Prostate gland (tissue), 2 donors: ENCODE results near the gene GNPTAB. TPM values are rescaled to one million over a fixed set of nuclear protein-coding genes. Genes with fewer than 3 reads are reported as not detected.
A peak's percentile ranks its signal among the peaks of the same experiment; 100 is the strongest.

ENCODE experiments used
- DNase-seq: peaks from one replicate; pipeline ENCODE4 v3.0.0-alpha.2; 2019; ENCODE audit warnings: low spot score
- H3K27ac ChIP-seq, 2 donors: fragments of 200-600 bp; sonication (generic); 2 replicates each; pipeline ENCODE4 v1.5.1; 2017 to 2019
- H3K27me3 ChIP-seq: fragments of 200-600 bp; sonication (generic); replicated peaks from 2 replicates; pipeline ENCODE4 v1.5.1; 2019; ENCODE audit not compliant: insufficient read depth
- H3K36me3 ChIP-seq, 2 donors: fragments of 200-600 bp; sonication (generic); 1 replicate in 1 of 2; 2 replicates in 1 of 2; pipeline versions ENCODE4 v1.5.1 to v1.8.1; 2017 to 2019
- H3K4me1 ChIP-seq: fragments of 200-600 bp; sonication (generic); replicated peaks from 2 replicates; pipeline ENCODE4 v1.5.1; 2019
- H3K4me3 ChIP-seq, 2 donors: fragments of 200-600 bp; sonication (generic); 2 replicates each; pipeline ENCODE4 v1.5.1; 2017 to 2019
- H3K9me3 ChIP-seq: fragments of 200-600 bp; sonication (generic); 2 replicates; pipeline ENCODE4 v1.5.1; 2017
- CTCF ChIP-seq, 4 experiments: fragments of 200-600 bp in 2 of 4; fragments of 450-650 bp in 2 of 4; sonication (generic) in 2 of 4; IDR thresholded peaks; 1 replicate in 3 of 4; 2 replicates in 1 of 4; pipeline ENCODE4 v1.5.1; 2016 to 2019; ENCODE audit warnings: antibody characterized with exemption in 4 of 4, mild to moderate bottlenecking in 2 of 4, moderate library complexity in 2 of 4
- POLR2A ChIP-seq: fragments of 450-650 bp; IDR thresholded peaks from one replicate; pipeline ENCODE4 v1.6.1; 2016; ENCODE audit warnings: antibody characterized with exemption, mild to moderate bottlenecking
- POLR2AphosphoS5 ChIP-seq: sonication (generic); formaldehyde crosslinking; IDR thresholded peaks from one replicate; pipeline ENCODE4 v1.6.1; 2017; ENCODE audit warnings: antibody characterized with exemption
- WGBS: methylation state at CpG from one replicate; pipeline ENCODE4 v1.1.5; 2018; 5-methylcytosine and 5-hydroxymethylcytosine counted together
- intact Hi-C: fragments of 100-400 bp; cut with DNase I; formaldehyde crosslinking; loops from one replicate; pipeline ENCODE4 v1.14.2; 2022
- total RNA-seq, 2 donors: library from RNA; depleted of rRNA; stranded (reverse); fragments of >200 nt; gene quantifications; one replicate each; pipeline ENCODE4 v1.1.0, GENCODE V29; 2016

Gene GNPTAB
- total RNA-seq, 2 donors from 2014 or later: 49.9 to 52.7 TPM

DNA sequence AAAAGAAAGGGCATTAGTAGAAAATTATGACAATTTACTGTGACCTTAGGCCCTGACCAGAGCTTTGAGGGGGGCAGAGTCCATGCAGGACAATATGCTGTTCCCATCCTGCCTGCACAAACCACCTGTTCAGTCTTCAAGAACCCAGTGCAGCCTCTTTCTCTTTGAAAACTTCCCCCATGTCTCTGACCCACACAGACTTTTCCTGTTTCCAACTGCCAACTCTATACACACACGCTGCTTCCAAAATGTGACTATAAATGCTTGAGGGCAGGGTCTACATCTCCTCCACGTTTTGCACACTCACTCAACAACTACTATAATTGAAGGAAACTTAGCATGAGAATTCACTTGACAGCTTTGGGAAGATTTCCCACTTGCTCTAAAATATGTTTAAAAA, 54.9 kb downstream of the GNPTAB start:
- no peak for TF ChIP-seq CTCF (IDR thresholded peaks at IDR 0.05)
- intact Hi-C loops: no loop called here
- Histone ChIP-seq H3K4me3 (no peak overlapping the region), H3K4me1 (peaks cover 14% of the 10 kb centered on the region), H3K36me3 (no peaks in the 10 kb centered on the region), H3K27ac (no peak overlapping the region), H3K27me3 (no peaks in the 10 kb centered on the region), H3K9me3 (no peaks in the 10 kb centered on the region)
- DNase-seq: no peak
- WGBS: 67% methylated on average over 2 of the region's 2 CpGs

GRCh38 chr12:101773650-101774162, 57.1 kb downstream of the GNPTAB start:
- no peaks in the 10 kb centered on the region for H3K36me3 ChIP-seq
- no peak overlapping the region for H3K27ac ChIP-seq
- no peak overlapping the region for H3K4me3 ChIP-seq
- 52% methylated on average over 2 of the region's 2 CpGs for WGBS
- no peaks in the 10 kb centered on the region for H3K9me3 ChIP-seq
- no peaks in the 10 kb centered on the region for H3K27me3 ChIP-seq
- DNase-seq: peak; percentile 52
- TF ChIP-seq POLR2AphosphoS5 (peak; percentile 75), POLR2A (no peak), CTCF (IDR thresholded peaks at IDR 0.05) (peak; percentile 94 to 98 (median 96))
- H3K4me1 ChIP-seq: peaks cover 14% of the 10 kb centered on the region
- intact Hi-C loops: loop anchor here (2.0 kb wide), 2 partner anchors 57 to 67 kb away; partner anchors contain the start of gene GNPTAB

GRCh38 chr12:101772012-101772775, 58.6 kb downstream of the GNPTAB start:
- H3K4me1 ChIP-seq: peaks cover 14% of the 10 kb centered on the region
- no peaks in the 10 kb centered on the region for H3K9me3 ChIP-seq
- no peaks in the 10 kb centered on the region for H3K27me3 ChIP-seq
- intact Hi-C loops: loop anchor here (2.0 kb wide), 2 partner anchors 59 to 69 kb away; partner anchors contain the start of gene GNPTAB
- peak overlapping the region; percentile 5 to 64 for H3K27ac ChIP-seq
- DNase-seq: no peak
- H3K36me3 ChIP-seq: no peaks in the 10 kb centered on the region
- TF ChIP-seq CTCF (IDR thresholded peaks at IDR 0.05) (no peak), POLR2AphosphoS5 (peak; percentile 52)
- 57% methylated on average over 5 of the region's 5 CpGs for WGBS
- no peak overlapping the region for H3K4me3 ChIP-seq

DNA sequence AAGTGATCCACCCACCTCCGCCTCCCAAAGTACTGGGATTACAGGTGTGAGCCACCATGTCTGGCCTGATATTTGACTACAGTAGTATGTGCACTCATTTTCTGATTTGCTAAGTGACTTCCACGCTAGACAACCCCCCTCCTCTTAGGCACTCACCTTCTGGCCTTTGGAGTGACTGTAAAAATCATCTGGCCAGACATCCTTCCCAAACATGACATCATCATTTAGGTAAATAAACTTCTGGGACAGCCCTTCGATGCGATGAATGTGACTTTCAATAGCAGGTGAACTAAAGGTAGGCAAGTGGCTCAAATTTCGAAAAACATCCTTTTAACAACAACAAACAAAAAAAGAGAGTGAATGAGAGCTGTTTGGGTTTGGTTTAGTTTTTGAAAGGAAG, 60.9 kb downstream of the GNPTAB start:
- TF ChIP-seq POLR2A (no peak), CTCF (IDR thresholded peaks at IDR 0.05) (no peak), POLR2AphosphoS5 (no peak)
- Histone ChIP-seq H3K27me3 (no peaks in the 10 kb centered on the region), H3K36me3 (no peaks in the 10 kb centered on the region), H3K4me3 (no peak overlapping the region), H3K4me1 (peaks cover 17% of the 10 kb centered on the region), H3K9me3 (no peaks in the 10 kb centered on the region), H3K27ac (no peak overlapping the region)
- 85% methylated on average over 5 of the region's 5 CpGs for WGBS
- no peak for DNase-seq
- intact Hi-C loops: loop anchor here (10.0 kb wide), 1 partner anchor 275 kb away; no protein-coding TSS in a partner anchor

DNA sequence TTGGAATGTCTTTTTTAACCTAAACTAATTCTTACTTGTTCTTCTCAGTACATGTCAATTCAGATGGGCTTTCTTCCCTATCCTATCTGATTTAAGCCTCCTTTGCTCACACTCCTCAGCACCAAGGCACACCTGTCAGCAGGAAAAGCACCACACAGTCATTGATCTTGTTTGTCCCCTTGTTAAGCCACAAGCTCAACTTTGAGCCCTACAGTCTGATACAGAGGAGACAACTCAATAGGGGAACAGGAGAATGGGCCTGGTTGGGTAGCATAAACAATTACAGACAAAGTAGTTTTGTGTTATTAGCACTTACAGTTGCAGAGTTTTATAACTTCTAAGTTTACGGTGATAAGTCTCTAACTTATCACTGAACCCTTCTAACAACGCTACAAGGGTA, 62.0 kb downstream of the GNPTAB start:
- Histone ChIP-seq H3K4me3 (no peak overlapping the region), H3K36me3 (no peaks in the 10 kb centered on the region), H3K4me1 (peaks cover 17% of the 10 kb centered on the region), H3K27ac (no peak overlapping the region), H3K27me3 (no peaks in the 10 kb centered on the region), H3K9me3 (no peaks in the 10 kb centered on the region)
- intact Hi-C loops: loop anchor here (10.0 kb wide), 1 partner anchor 274 kb away; no protein-coding TSS in a partner anchor
- WGBS: 82% methylated on average over 2 of the region's 2 CpGs
- DNase-seq: no peak
- TF ChIP-seq POLR2AphosphoS5 (no peak), CTCF (IDR thresholded peaks at IDR 0.05) (no peak), POLR2A (no peak)
